Measurements from ENCODE around the gene CFAP73. TPM values are rescaled to one million over a fixed set of nuclear protein-coding genes. Genes with fewer than 3 reads are reported as not detected.

Gene CFAP73
- total and polyA plus RNA-seq, 2 experiments from 2014 or later: 0.50 to 0.59 TPM

DNA sequence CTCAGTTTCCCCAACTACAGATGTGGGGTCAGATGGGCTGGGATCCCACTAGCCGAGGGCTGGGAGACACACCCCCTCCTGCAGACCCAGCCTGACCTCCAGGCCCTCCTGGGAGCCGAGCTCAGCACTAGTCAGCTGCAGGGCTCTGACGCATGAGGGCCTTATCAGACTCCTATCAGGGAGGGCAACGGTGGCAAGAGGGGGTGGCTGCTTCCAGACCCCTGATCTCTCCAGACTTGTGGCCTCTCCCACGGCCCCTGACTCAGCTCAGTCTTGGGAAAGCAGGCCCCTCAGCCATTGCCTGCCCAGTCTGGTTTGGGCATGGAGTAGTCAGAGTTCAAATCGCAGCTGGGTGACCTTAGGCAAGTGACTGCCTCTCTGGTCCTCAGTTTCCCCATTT is 16.5 kb upstream of the CFAP73 start:
- Histone ChIP-seq H3K27me3 (ENCODE audit: insufficient read depth) (peaks cover 8% of the 10 kb centered on the region), H3K79me2 (replicated peaks; ENCODE audit: insufficient read depth) (no peaks in the 10 kb centered on the region), H3K4me1 (ENCODE audit: insufficient read depth) (peaks cover 14% of the 10 kb centered on the region), H2AFZ (no peak overlapping the region), H3K4me3 (no peak overlapping the region), H3K36me3 (ENCODE audit: insufficient read depth) (no peaks in the 10 kb centered on the region), H3K27ac (ENCODE audit: low read depth) (no peak overlapping the region), H4K20me1 (replicated peaks; ENCODE audit: insufficient read depth) (no peaks in the 10 kb centered on the region), H3K4me2 (no peak overlapping the region), H3K9me2 (ENCODE audit: insufficient read depth) (no peaks in the 10 kb centered on the region), H3F3A (replicated peaks; ENCODE audit: low read depth) (0 out of 2 replicates have a peak, but pooled peaks cover 4% of the 10 kb centered on the region)
- DNase-seq (ENCODE audit: low spot score) (no peak), ATAC-seq (no peak)
- no peak overlapping the region for H3K27ac Mint-ChIP-seq
- H3K36me3 Mint-ChIP-seq (ENCODE audit: low read depth): no peaks in the 10 kb centered on the region
- H3K4me1 Mint-ChIP-seq: peaks cover 19% of the 10 kb centered on the region
- peaks cover 26% of the 10 kb centered on the region for H3K27me3 Mint-ChIP-seq (ENCODE audit: insufficient read depth, low read depth, poor library complexity)
- no peaks in the 10 kb centered on the region for H3K9me3 Mint-ChIP-seq
- H3K4me3 Mint-ChIP-seq: no peak overlapping the region
- TF ChIP-seq EZH2 (IDR thresholded peaks at IDR 0.05; ENCODE audit: low read depth, unreplicated experiment) (no peak), POLR2AphosphoS5 (IDR thresholded peaks at IDR 0.05; ENCODE audit: low read depth) (no peak), NANOG (IDR thresholded peaks at IDR 0.05; ENCODE audit: borderline replicate concordance) (no peak), ZNF331 (CRISPR knock-in tag; IDR thresholded peaks at IDR 0.05; ENCODE audit: low read depth) (no peak), JUNB (IDR thresholded peaks at IDR 0.05; ENCODE audit: unreplicated experiment) (no peak), STAT1 (IDR thresholded peaks at IDR 0.05; ENCODE audit: unreplicated experiment) (no peak), CREB1 (CRISPR knock-in tag; IDR thresholded peaks at IDR 0.05; ENCODE audit: low read depth) (no peak), ZNF114 (CRISPR knock-in tag; IDR thresholded peaks at IDR 0.05) (no peak)
- TF ChIP-seq, protein P1, sequence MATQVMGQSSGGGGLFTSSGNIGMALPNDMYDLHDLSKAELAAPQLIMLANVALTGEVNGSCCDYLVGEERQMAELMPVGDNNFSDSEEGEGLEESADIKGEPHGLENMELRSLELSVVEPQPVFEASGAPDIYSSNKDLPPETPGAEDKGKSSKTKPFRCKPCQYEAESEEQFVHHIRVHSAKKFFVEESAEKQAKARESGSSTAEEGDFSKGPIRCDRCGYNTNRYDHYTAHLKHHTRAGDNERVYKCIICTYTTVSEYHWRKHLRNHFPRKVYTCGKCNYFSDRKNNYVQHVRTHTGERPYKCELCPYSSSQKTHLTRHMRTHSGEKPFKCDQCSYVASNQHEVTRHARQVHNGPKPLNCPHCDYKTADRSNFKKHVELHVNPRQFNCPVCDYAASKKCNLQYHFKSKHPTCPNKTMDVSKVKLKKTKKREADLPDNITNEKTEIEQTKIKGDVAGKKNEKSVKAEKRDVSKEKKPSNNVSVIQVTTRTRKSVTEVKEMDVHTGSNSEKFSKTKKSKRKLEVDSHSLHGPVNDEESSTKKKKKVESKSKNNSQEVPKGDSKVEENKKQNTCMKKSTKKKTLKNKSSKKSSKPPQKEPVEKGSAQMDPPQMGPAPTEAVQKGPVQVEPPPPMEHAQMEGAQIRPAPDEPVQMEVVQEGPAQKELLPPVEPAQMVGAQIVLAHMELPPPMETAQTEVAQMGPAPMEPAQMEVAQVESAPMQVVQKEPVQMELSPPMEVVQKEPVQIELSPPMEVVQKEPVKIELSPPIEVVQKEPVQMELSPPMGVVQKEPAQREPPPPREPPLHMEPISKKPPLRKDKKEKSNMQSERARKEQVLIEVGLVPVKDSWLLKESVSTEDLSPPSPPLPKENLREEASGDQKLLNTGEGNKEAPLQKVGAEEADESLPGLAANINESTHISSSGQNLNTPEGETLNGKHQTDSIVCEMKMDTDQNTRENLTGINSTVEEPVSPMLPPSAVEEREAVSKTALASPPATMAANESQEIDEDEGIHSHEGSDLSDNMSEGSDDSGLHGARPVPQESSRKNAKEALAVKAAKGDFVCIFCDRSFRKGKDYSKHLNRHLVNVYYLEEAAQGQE (IDR thresholded peaks at IDR 0.05; ENCODE audit: unreplicated experiment): no peak
- TF ChIP-seq, protein P2, sequence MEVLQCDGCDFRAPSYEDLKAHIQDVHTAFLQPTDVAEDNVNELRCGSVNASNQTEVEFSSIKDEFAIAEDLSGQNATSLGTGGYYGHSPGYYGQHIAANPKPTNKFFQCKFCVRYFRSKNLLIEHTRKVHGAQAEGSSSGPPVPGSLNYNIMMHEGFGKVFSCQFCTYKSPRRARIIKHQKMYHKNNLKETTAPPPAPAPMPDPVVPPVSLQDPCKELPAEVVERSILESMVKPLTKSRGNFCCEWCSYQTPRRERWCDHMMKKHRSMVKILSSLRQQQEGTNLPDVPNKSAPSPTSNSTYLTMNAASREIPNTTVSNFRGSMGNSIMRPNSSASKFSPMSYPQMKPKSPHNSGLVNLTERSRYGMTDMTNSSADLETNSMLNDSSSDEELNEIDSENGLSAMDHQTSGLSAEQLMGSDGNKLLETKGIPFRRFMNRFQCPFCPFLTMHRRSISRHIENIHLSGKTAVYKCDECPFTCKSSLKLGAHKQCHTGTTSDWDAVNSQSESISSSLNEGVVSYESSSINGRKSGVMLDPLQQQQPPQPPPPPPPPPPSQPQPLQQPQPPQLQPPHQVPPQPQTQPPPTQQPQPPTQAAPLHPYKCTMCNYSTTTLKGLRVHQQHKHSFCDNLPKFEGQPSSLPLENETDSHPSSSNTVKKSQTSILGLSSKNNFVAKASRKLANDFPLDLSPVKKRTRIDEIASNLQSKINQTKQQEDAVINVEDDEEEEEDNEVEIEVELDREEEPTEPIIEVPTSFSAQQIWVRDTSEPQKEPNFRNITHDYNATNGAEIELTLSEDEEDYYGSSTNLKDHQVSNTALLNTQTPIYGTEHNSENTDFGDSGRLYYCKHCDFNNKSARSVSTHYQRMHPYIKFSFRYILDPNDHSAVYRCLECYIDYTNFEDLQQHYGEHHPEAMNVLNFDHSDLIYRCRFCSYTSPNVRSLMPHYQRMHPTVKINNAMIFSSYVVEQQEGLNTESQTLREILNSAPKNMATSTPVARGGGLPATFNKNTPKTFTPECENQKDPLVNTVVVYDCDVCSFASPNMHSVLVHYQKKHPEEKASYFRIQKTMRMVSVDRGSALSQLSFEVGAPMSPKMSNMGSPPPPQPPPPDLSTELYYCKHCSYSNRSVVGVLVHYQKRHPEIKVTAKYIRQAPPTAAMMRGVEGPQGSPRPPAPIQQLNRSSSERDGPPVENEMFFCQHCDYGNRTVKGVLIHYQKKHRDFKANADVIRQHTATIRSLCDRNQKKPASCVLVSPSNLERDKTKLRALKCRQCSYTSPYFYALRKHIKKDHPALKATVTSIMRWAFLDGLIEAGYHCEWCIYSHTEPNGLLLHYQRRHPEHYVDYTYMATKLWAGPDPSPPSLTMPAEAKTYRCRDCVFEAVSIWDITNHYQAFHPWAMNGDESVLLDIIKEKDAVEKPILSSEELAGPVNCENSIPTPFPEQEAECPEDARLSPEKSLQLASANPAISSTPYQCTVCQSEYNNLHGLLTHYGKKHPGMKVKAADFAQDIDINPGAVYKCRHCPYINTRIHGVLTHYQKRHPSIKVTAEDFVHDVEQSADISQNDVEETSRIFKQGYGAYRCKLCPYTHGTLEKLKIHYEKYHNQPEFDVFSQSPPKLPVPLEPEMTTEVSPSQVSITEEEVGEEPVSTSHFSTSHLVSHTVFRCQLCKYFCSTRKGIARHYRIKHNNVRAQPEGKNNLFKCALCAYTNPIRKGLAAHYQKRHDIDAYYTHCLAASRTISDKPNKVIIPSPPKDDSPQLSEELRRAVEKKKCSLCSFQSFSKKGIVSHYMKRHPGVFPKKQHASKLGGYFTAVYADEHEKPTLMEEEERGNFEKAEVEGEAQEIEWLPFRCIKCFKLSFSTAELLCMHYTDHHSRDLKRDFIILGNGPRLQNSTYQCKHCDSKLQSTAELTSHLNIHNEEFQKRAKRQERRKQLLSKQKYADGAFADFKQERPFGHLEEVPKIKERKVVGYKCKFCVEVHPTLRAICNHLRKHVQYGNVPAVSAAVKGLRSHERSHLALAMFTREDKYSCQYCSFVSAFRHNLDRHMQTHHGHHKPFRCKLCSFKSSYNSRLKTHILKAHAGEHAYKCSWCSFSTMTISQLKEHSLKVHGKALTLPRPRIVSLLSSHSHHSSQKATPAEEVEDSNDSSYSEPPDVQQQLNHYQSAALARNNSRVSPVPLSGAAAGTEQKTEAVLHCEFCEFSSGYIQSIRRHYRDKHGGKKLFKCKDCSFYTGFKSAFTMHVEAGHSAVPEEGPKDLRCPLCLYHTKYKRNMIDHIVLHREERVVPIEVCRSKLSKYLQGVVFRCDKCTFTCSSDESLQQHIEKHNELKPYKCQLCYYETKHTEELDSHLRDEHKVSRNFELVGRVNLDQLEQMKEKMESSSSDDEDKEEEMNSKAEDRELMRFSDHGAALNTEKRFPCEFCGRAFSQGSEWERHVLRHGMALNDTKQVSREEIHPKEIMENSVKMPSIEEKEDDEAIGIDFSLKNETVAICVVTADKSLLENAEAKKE (CRISPR knock-in tag; IDR thresholded peaks at IDR 0.05): no peak
- TF ChIP-seq, protein P3, sequence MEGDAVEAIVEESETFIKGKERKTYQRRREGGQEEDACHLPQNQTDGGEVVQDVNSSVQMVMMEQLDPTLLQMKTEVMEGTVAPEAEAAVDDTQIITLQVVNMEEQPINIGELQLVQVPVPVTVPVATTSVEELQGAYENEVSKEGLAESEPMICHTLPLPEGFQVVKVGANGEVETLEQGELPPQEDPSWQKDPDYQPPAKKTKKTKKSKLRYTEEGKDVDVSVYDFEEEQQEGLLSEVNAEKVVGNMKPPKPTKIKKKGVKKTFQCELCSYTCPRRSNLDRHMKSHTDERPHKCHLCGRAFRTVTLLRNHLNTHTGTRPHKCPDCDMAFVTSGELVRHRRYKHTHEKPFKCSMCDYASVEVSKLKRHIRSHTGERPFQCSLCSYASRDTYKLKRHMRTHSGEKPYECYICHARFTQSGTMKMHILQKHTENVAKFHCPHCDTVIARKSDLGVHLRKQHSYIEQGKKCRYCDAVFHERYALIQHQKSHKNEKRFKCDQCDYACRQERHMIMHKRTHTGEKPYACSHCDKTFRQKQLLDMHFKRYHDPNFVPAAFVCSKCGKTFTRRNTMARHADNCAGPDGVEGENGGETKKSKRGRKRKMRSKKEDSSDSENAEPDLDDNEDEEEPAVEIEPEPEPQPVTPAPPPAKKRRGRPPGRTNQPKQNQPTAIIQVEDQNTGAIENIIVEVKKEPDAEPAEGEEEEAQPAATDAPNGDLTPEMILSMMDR (conservative IDR thresholded peaks at IDR 0.05; ENCODE audit: low read depth in 2 of 2): no peak
